Mucosa of descending colon (tissue), 3 donors: ENCODE data around the gene IFT57. TPM values are rescaled to one million over a fixed set of nuclear protein-coding genes. Genes with fewer than 3 reads are reported as not detected.

Source experiments
- ATAC-seq: fragments of 200-7000 bp; cut with Tn5 transposase; one replicate; pipeline ENCODE4 v1.9.1; 2020; ENCODE audit warnings: mild to moderate bottlenecking, moderate library complexity
- DNase-seq, 3 donors: peaks; one replicate each; pipeline ENCODE4 v3.0.0-alpha.2; 2020
- H3K36me3 ChIP-seq: fragments of 200-600 bp; one replicate; pipeline ENCODE4 v1.8.0; 2021; ENCODE audit warnings: low read depth, mild to moderate bottlenecking
- H3K4me1 ChIP-seq: fragments of 200-600 bp; one replicate; pipeline ENCODE4 v1.8.0; 2021; ENCODE audit warnings: low read depth, mild to moderate bottlenecking
- H3K4me3 ChIP-seq: fragments of 200-600 bp; one replicate; pipeline ENCODE4 v1.8.0; 2021; ENCODE audit warnings: mild to moderate bottlenecking
- H3K9me3 ChIP-seq: fragments of 200-600 bp; one replicate; pipeline ENCODE4 v1.8.0; 2021; ENCODE audit warnings: mild to moderate bottlenecking
- intact Hi-C, 2 donors: fragments of 100-400 bp; cut with DNase I in 1 of 2; cut with micrococcal nuclease in 1 of 2; formaldehyde crosslinking; loops; one replicate each; pipeline versions ENCODE4 v1.11.0 to v1.11.1; 2022; cut with DNase I, micrococcal nuclease
- total RNA-seq, 3 donors: library from RNA; stranded (reverse); fragmentation: NEBNext Ultra II Directional in 2 of 3; extraction: Animal tissue kit (Norgen Biotek cat#: 25700) in 2 of 3; gene quantifications; one replicate each; pipeline versions ENCODE4 v1.2.1 to v1.2.4, GENCODE V29; 2021 to 2023
- TF ChIP-seq, protein P1 (sequence below): fragments of 200-600 bp; IDR thresholded peaks from one replicate; pipeline ENCODE4 v1.8.0; 2022; ENCODE audit warnings: antibody characterized with exemption, mild to moderate bottlenecking
- donor health status: DM: no; HTN: no; CAD: no; lungs with moderate emphysema.
- donor health status: DM: no; HTN: no; CAD: no.
- donor health status: DM: no; HTN: yes; CAD: no.

IFT57 gene
- total RNA-seq, 3 donors from 2014 or later = 45.4 to 62.9 (median 50.9) TPM

DNA sequence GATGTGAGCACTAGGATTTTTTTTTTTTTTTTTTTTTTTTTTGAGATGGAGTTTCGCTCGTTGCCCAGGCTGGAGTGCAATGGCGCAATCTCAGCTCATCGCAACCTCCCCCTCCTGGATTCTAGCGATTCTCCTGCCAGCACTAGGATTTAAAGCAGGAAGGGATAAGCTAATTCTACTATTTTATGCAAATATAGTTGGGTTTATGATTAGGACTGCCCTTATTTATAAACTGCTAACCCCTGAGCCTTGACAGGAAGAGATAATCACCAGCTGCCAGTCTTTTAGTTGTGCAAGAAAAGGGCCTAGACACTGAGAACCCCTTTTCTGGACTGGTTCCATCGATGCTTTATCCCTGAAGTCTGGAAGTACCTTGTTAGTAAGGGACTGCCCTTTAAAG is 36.7 kb downstream of the IFT57 start:
- Histone ChIP-seq H3K4me3 (no peak overlapping the region), H3K36me3 (no peaks in the 10 kb centered on the region), H3K4me1 (no peaks in the 10 kb centered on the region), H3K9me3 (peaks cover 5% of the 10 kb centered on the region)
- intact Hi-C loops = no loop called here
- TF ChIP-seq, protein P1, sequence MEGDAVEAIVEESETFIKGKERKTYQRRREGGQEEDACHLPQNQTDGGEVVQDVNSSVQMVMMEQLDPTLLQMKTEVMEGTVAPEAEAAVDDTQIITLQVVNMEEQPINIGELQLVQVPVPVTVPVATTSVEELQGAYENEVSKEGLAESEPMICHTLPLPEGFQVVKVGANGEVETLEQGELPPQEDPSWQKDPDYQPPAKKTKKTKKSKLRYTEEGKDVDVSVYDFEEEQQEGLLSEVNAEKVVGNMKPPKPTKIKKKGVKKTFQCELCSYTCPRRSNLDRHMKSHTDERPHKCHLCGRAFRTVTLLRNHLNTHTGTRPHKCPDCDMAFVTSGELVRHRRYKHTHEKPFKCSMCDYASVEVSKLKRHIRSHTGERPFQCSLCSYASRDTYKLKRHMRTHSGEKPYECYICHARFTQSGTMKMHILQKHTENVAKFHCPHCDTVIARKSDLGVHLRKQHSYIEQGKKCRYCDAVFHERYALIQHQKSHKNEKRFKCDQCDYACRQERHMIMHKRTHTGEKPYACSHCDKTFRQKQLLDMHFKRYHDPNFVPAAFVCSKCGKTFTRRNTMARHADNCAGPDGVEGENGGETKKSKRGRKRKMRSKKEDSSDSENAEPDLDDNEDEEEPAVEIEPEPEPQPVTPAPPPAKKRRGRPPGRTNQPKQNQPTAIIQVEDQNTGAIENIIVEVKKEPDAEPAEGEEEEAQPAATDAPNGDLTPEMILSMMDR = no peak
- DNase-seq = no peak
- no peak for ATAC-seq

DNA sequence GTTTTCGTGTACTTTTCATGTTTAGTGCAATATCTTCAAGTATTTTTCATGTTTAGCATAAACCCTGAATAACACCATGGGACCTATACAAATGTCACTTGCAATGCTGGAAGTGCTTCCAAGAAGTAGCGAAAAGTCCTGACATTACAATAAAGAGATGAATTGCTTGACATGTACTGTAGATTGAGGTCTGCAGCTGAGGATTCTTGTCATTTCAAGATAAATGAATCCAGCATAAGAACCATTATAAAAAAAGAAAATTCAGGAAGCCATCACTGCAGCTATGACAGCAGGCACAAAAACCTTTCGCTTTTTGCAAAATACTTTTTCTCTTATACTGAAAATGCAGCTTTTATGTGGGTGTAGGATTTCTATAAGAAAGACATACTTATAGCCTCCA is 37.4 kb downstream of the IFT57 start:
- DNase-seq = no peak
- H3K4me1 ChIP-seq = no peaks in the 10 kb centered on the region
- TF ChIP-seq, protein P1 = no peak
- no peak for ATAC-seq
- H3K9me3 ChIP-seq = peaks cover 5% of the 10 kb centered on the region
- H3K4me3 ChIP-seq = no peak overlapping the region
- intact Hi-C loops = no loop called here
- no peaks in the 10 kb centered on the region for H3K36me3 ChIP-seq

DNA sequence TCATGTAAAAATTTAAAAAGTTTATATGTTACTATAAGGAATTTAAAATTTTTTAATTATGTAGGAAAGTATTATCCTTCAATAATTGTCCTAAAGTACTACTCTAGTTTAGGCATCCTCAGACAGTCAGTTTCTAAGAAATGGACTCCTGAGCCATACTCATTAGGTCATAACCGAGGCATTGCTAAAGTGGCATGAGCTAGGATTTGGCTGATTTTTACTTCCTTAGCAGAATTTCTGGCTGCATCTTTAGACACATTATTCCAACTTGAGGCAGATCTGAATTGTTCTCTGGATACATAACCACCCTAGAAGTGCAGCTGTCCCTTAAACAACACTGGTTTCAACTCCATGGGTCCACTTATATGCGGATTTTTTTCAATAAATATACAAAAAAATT is 38.3 kb downstream of the IFT57 start:
- DNase-seq = no peak
- no peaks in the 10 kb centered on the region for H3K4me1 ChIP-seq
- intact Hi-C loops = no loop called here
- H3K9me3 ChIP-seq = peaks cover 5% of the 10 kb centered on the region
- no peaks in the 10 kb centered on the region for H3K36me3 ChIP-seq
- TF ChIP-seq, protein P1 = no peak
- no peak for ATAC-seq
- no peak overlapping the region for H3K4me3 ChIP-seq

DNA sequence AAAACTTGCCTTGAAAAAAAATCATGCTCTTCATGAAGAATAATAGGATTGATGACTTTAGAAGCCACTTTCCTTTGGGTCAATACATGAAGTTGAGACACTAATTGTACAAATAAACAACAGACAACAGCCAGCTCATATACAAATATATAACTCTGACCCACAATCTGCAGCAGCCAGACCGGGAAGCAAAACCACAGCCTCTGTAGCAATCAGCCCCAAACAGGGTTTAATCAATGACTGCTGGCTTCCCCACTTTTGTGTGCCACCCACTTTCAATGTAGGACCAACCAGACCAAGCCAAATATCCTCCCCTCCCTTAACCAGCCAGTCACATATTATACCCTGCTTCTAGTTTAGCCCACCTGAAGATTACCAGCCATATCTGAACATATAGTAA is 39.0 kb downstream of the IFT57 start:
- ATAC-seq = no peak
- H3K4me1 ChIP-seq = no peaks in the 10 kb centered on the region
- DNase-seq = no peak
- H3K4me3 ChIP-seq = no peak overlapping the region
- no peaks in the 10 kb centered on the region for H3K36me3 ChIP-seq
- intact Hi-C loops = no loop called here
- TF ChIP-seq, protein P1 = no peak
- H3K9me3 ChIP-seq = peaks cover 5% of the 10 kb centered on the region

DNA sequence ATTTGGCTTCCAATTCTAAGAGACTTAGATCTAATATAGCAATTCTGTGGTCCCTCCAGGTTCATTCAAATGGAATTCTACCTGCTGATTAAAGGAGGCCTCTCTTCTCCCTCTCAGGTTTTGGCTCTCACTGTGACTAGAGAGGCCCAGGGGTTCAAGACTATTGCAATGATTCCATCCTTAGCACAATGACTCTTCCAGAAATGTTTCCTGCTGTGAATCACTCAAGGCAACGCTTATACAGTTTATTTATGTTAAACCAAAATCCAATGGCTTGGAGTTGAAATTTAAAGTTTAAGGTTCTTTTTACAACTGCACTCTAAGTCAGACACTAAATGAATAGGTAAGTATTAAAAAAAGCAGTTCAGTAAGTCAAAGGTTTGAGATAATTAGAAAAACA is 39.9 kb downstream of the IFT57 start:
- Histone ChIP-seq H3K4me3 (no peak overlapping the region), H3K36me3 (no peaks in the 10 kb centered on the region), H3K4me1 (no peaks in the 10 kb centered on the region), H3K9me3 (peaks cover 5% of the 10 kb centered on the region)
- TF ChIP-seq, protein P1 = no peak
- DNase-seq (no peak), ATAC-seq (no peak)
- intact Hi-C loops = no loop called here

DNA sequence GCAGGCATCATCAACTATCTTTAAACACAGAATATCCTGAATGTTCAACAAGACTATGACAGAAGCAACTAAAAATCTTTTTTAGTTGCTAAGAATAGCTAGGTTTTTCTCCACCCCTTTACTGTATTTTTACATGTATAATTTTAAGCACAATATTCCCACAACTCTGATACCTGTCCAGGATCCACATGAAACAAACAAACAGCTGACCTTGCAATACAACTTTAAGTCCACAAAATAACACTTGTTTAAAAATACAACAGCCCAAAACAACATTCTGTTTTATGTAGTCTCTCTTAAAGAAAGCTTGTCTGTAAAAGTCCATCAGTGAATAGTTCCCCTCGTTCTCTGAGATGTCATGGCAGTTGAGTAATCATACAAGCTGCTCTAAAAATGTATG is 41.1 kb downstream of the IFT57 start:
- intact Hi-C loops = no loop called here

More for the DNA sequence above, 41.1 kb downstream of the IFT57 start:
- no peaks in the 10 kb centered on the region for H3K4me1 ChIP-seq
- H3K36me3 ChIP-seq = no peaks in the 10 kb centered on the region
- peaks cover 5% of the 10 kb centered on the region for H3K9me3 ChIP-seq
- TF ChIP-seq, protein P1 = no peak
- no peak for ATAC-seq
- H3K4me3 ChIP-seq = no peak overlapping the region
- DNase-seq = no peak
